ENCODE measurements around the gene AKAP9.
"Not testable (repeated sequence)": the region's sequence is repeated elsewhere in the genome, so short reads cannot be mapped to it uniquely, and the experiment has no call there.

The AKAP9 gene

GRCh38 chr7:92071032-92071431 is 130.4 kb downstream of the AKAP9 start:
- no peaks in the 10 kb centered on the region for H3K4me1 ChIP-seq (ENCODE audit: control insufficient read depth in 1 of 2, insufficient read depth in 2 of 2, low read length in 2 of 2)
- H3K4me3 ChIP-seq (ENCODE audit: low read depth in 1 of 2, low read length in 2 of 2), result no peak overlapping the region
- no peak overlapping the region for H3K27ac ChIP-seq (ENCODE audit: low read length)
- peaks cover 23 to 28% of the 10 kb centered on the region in 2 donors for H3K36me3 ChIP-seq (ENCODE audit: control insufficient read depth in 1 of 2, insufficient read depth in 2 of 2, low read length in 2 of 2)
- no peaks in the 10 kb centered on the region for H3K9me3 ChIP-seq (ENCODE audit: control insufficient read depth in 1 of 2, low read length in 2 of 2)
- no peaks in the 10 kb centered on the region for H3K27me3 ChIP-seq (ENCODE audit: low read depth, low read length)

- no peaks in the 10 kb centered on the region for H3K4me1 ChIP-seq (ENCODE audit: control insufficient read depth in 1 of 2, insufficient read depth in 2 of 2, low read length in 2 of 2)
- peaks cover 18 to 22% of the 10 kb centered on the region in 2 donors for H3K36me3 ChIP-seq (ENCODE audit: control insufficient read depth in 1 of 2, insufficient read depth in 2 of 2, low read length in 2 of 2)
- no peaks in the 10 kb centered on the region for H3K27me3 ChIP-seq (ENCODE audit: low read depth, low read length)
These were observed 131.5 kb downstream of the AKAP9 start for GRCh38 chr7:92072121-92072520.

GRCh38 chr7:92072708-92073107 is 132.0 kb downstream of the AKAP9 start:
- H3K4me3 ChIP-seq (ENCODE audit: low read depth in 1 of 2, low read length in 2 of 2), result no peak overlapping the region
- no peak overlapping the region for H3K27ac ChIP-seq (ENCODE audit: low read length)
- H3K36me3 ChIP-seq (ENCODE audit: control insufficient read depth in 1 of 2, insufficient read depth in 2 of 2, low read length in 2 of 2), result peaks cover 12 to 21% of the 10 kb centered on the region in 2 donors
- no peaks in the 10 kb centered on the region for H3K27me3 ChIP-seq (ENCODE audit: low read depth, low read length)
- H3K9me3 ChIP-seq (ENCODE audit: control insufficient read depth in 1 of 2, low read length in 2 of 2), result no peaks in the 10 kb centered on the region
- H3K4me1 ChIP-seq (ENCODE audit: control insufficient read depth in 1 of 2, insufficient read depth in 2 of 2, low read length in 2 of 2), result no peaks in the 10 kb centered on the region

More at GRCh38 chr7:92072121-92072520, 131.5 kb downstream of the AKAP9 start:
- Histone ChIP-seq H3K4me3 (ENCODE audit: low read depth in 1 of 2, low read length in 2 of 2) (no peak overlapping the region), H3K9me3 (ENCODE audit: control insufficient read depth in 1 of 2, low read length in 2 of 2) (no peaks in the 10 kb centered on the region), H3K27ac (ENCODE audit: low read length) (no peak overlapping the region)

- H3K4me3 ChIP-seq (ENCODE audit: low read depth in 1 of 2, low read length in 2 of 2), result no peak overlapping the region
- H3K27ac ChIP-seq (ENCODE audit: low read length), result no peak overlapping the region
- no peaks in the 10 kb centered on the region for H3K4me1 ChIP-seq (ENCODE audit: control insufficient read depth in 1 of 2, insufficient read depth in 2 of 2, low read length in 2 of 2)
- H3K9me3 ChIP-seq (ENCODE audit: control insufficient read depth in 1 of 2, low read length in 2 of 2), result no peaks in the 10 kb centered on the region
- peaks cover 20% of the 10 kb centered on the region in 2 donors for H3K36me3 ChIP-seq (ENCODE audit: control insufficient read depth in 1 of 2, insufficient read depth in 2 of 2, low read length in 2 of 2)
- no peaks in the 10 kb centered on the region for H3K27me3 ChIP-seq (ENCODE audit: low read depth, low read length)
These were observed 134.9 kb downstream of the AKAP9 start for GRCh38 chr7:92075455-92076158.

- H3K9me3 ChIP-seq (ENCODE audit: control insufficient read depth in 1 of 2, low read length in 2 of 2), result no peaks in the 10 kb centered on the region
- no peaks in the 10 kb centered on the region for H3K27me3 ChIP-seq (ENCODE audit: low read depth, low read length)
- no peak overlapping the region for H3K4me3 ChIP-seq (ENCODE audit: low read depth in 1 of 2, low read length in 2 of 2)
- H3K36me3 ChIP-seq (ENCODE audit: control insufficient read depth in 1 of 2, insufficient read depth in 2 of 2, low read length in 2 of 2), result peaks cover 15 to 20% of the 10 kb centered on the region in 2 donors
- no peaks in the 10 kb centered on the region for H3K4me1 ChIP-seq (ENCODE audit: control insufficient read depth in 1 of 2, insufficient read depth in 2 of 2, low read length in 2 of 2)
- H3K27ac ChIP-seq (ENCODE audit: low read length), result no peak overlapping the region
These were observed 135.8 kb downstream of the AKAP9 start for GRCh38 chr7:92076509-92076908.

- H3K36me3 ChIP-seq (ENCODE audit: control insufficient read depth in 1 of 2, insufficient read depth in 2 of 2, low read length in 2 of 2), result peaks cover 42 to 52% of the 10 kb centered on the region in 2 donors
- H3K27me3 ChIP-seq (ENCODE audit: low read depth, low read length); H3K4me3 ChIP-seq (ENCODE audit: low read depth in 1 of 2, low read length in 2 of 2); H3K4me1 ChIP-seq (ENCODE audit: control insufficient read depth in 1 of 2, insufficient read depth in 2 of 2, low read length in 2 of 2); H3K27ac ChIP-seq (ENCODE audit: low read length); H3K9me3 ChIP-seq (ENCODE audit: control insufficient read depth in 1 of 2, low read length in 2 of 2): not testable (repeated sequence)
These were observed 143.3 kb downstream of the AKAP9 start for GRCh38 chr7:92083922-92084321.

GRCh38 chr7:92088266-92088665 is 147.6 kb downstream of the AKAP9 start:
- no peak overlapping the region for H3K27ac ChIP-seq (ENCODE audit: low read length)
- H3K9me3 ChIP-seq (ENCODE audit: control insufficient read depth in 1 of 2, low read length in 2 of 2), result no peaks in the 10 kb centered on the region
- H3K27me3 ChIP-seq (ENCODE audit: low read depth, low read length), result no peaks in the 10 kb centered on the region
- H3K4me1 ChIP-seq (ENCODE audit: control insufficient read depth in 1 of 2, insufficient read depth in 2 of 2, low read length in 2 of 2), result no peaks in the 10 kb centered on the region
- peaks cover 40 to 55% of the 10 kb centered on the region in 2 donors for H3K36me3 ChIP-seq (ENCODE audit: control insufficient read depth in 1 of 2, insufficient read depth in 2 of 2, low read length in 2 of 2)
- H3K4me3 ChIP-seq (ENCODE audit: low read depth in 1 of 2, low read length in 2 of 2), result no peak overlapping the region

GRCh38 chr7:92092210-92092609 is 151.5 kb downstream of the AKAP9 start:
- Histone ChIP-seq H3K9me3 (ENCODE audit: control insufficient read depth in 1 of 2, low read length in 2 of 2) (no peaks in the 10 kb centered on the region), H3K4me1 (ENCODE audit: control insufficient read depth in 1 of 2, insufficient read depth in 2 of 2, low read length in 2 of 2) (no peaks in the 10 kb centered on the region), H3K27me3 (ENCODE audit: low read depth, low read length) (no peaks in the 10 kb centered on the region), H3K36me3 (ENCODE audit: control insufficient read depth in 1 of 2, insufficient read depth in 2 of 2, low read length in 2 of 2) (peaks cover 26 to 54% of the 10 kb centered on the region in 2 donors), H3K4me3 (ENCODE audit: low read depth in 1 of 2, low read length in 2 of 2) (no peak overlapping the region), H3K27ac (ENCODE audit: low read length) (no peak overlapping the region)

GRCh38 chr7:92095380-92095779 is 154.7 kb downstream of the AKAP9 start:
- H3K27ac ChIP-seq (ENCODE audit: low read length), result no peak overlapping the region
- peaks cover 33 to 54% of the 10 kb centered on the region in 2 donors for H3K36me3 ChIP-seq (ENCODE audit: control insufficient read depth in 1 of 2, insufficient read depth in 2 of 2, low read length in 2 of 2)
- no peak overlapping the region for H3K4me3 ChIP-seq (ENCODE audit: low read depth in 1 of 2, low read length in 2 of 2)
- no peaks in the 10 kb centered on the region for H3K9me3 ChIP-seq (ENCODE audit: control insufficient read depth in 1 of 2, low read length in 2 of 2)
- no peaks in the 10 kb centered on the region for H3K27me3 ChIP-seq (ENCODE audit: low read depth, low read length)
- H3K4me1 ChIP-seq (ENCODE audit: control insufficient read depth in 1 of 2, insufficient read depth in 2 of 2, low read length in 2 of 2), result no peaks in the 10 kb centered on the region

- Histone ChIP-seq H3K27me3 (ENCODE audit: low read depth, low read length) (no peaks in the 10 kb centered on the region), H3K4me3 (ENCODE audit: low read depth in 1 of 2, low read length in 2 of 2) (no peak overlapping the region), H3K4me1 (ENCODE audit: control insufficient read depth in 1 of 2, insufficient read depth in 2 of 2, low read length in 2 of 2) (no peaks in the 10 kb centered on the region), H3K27ac (ENCODE audit: low read length) (no peak overlapping the region), H3K36me3 (ENCODE audit: control insufficient read depth in 1 of 2, insufficient read depth in 2 of 2, low read length in 2 of 2) (peaks cover 56 to 64% of the 10 kb centered on the region in 2 donors), H3K9me3 (ENCODE audit: control insufficient read depth in 1 of 2, low read length in 2 of 2) (no peaks in the 10 kb centered on the region)
These were observed 159.9 kb downstream of the AKAP9 start for GRCh38 chr7:92100534-92100933.

GRCh38 chr7:92102862-92103261 is 162.2 kb downstream of the AKAP9 start:
- peaks cover 52 to 60% of the 10 kb centered on the region in 2 donors for H3K36me3 ChIP-seq (ENCODE audit: control insufficient read depth in 1 of 2, insufficient read depth in 2 of 2, low read length in 2 of 2)
- not testable (repeated sequence) for H3K27me3 ChIP-seq (ENCODE audit: low read depth, low read length); H3K4me1 ChIP-seq (ENCODE audit: control insufficient read depth in 1 of 2, insufficient read depth in 2 of 2, low read length in 2 of 2); H3K9me3 ChIP-seq (ENCODE audit: control insufficient read depth in 1 of 2, low read length in 2 of 2); H3K4me3 ChIP-seq (ENCODE audit: low read depth in 1 of 2, low read length in 2 of 2); H3K27ac ChIP-seq (ENCODE audit: low read length)

- Histone ChIP-seq H3K4me1 (ENCODE audit: control insufficient read depth in 1 of 2, insufficient read depth in 2 of 2, low read length in 2 of 2) (peaks cover 0 to 4% of the 10 kb centered on the region in 2 donors), H3K27me3 (ENCODE audit: low read depth, low read length) (no peaks in the 10 kb centered on the region), H3K36me3 (ENCODE audit: control insufficient read depth in 1 of 2, insufficient read depth in 2 of 2, low read length in 2 of 2) (peaks cover 34 to 41% of the 10 kb centered on the region in 2 donors), H3K4me3 (ENCODE audit: low read depth in 1 of 2, low read length in 2 of 2) (no peak overlapping the region), H3K27ac (ENCODE audit: low read length) (no peak overlapping the region), H3K9me3 (ENCODE audit: control insufficient read depth in 1 of 2, low read length in 2 of 2) (no peaks in the 10 kb centered on the region)
These were observed 168.2 kb downstream of the AKAP9 start for GRCh38 chr7:92108821-92109220.
